ENCODE data around the gene ELOVL1.

ELOVL1 gene

GRCh38 chr1:43358121-43358745, 9.6 kb downstream of the ELOVL1 start:
- Histone ChIP-seq H3K27ac (ENCODE audit: low read depth, low read length) (peak overlapping the region; percentile 71), H3K9ac (ENCODE audit: low read depth in 1 of 2, low read length in 2 of 2) (peak overlapping the region; percentile 84 to 90)

GRCh38 chr1:43357251-43357650, 10.6 kb downstream of the ELOVL1 start:
- Histone ChIP-seq H3K27ac (ENCODE audit: low read depth, low read length) (no peak overlapping the region), H3K27me3 (ENCODE audit: control insufficient read depth in 1 of 2, insufficient read depth in 2 of 2, low read length in 2 of 2) (no peaks in the 10 kb centered on the region), H3K36me3 (ENCODE audit: control insufficient read depth in 1 of 2, insufficient read depth in 2 of 2, low read length in 2 of 2) (peaks cover 15 to 18% of the 10 kb centered on the region in 2 donors), H3K4me1 (ENCODE audit: control insufficient read depth in 1 of 2, insufficient read depth in 2 of 2, low read length in 2 of 2) (peaks cover 26 to 34% of the 10 kb centered on the region in 2 donors), H3K4me3 (ENCODE audit: low read depth in 1 of 2, low read length in 2 of 2) (no peak overlapping the region), H3K9ac (ENCODE audit: low read depth in 1 of 2, low read length in 2 of 2) (no peak overlapping the region), H3K9me3 (ENCODE audit: control insufficient read depth in 1 of 2, low read length in 2 of 2) (no peaks in the 10 kb centered on the region)

More at GRCh38 chr1:43358121-43358745, 9.6 kb downstream of the ELOVL1 start:
- Histone ChIP-seq H3K4me3 (ENCODE audit: low read depth in 1 of 2, low read length in 2 of 2) (peak overlapping the region; percentile 77 to 80), H3K36me3 (ENCODE audit: control insufficient read depth in 1 of 2, insufficient read depth in 2 of 2, low read length in 2 of 2) (peaks cover 15 to 28% of the 10 kb centered on the region in 2 donors), H3K4me1 (ENCODE audit: control insufficient read depth in 1 of 2, insufficient read depth in 2 of 2, low read length in 2 of 2) (peaks cover 27 to 34% of the 10 kb centered on the region in 2 donors), H3K27me3 (ENCODE audit: control insufficient read depth in 1 of 2, insufficient read depth in 2 of 2, low read length in 2 of 2) (no peaks in the 10 kb centered on the region), H3K9me3 (ENCODE audit: control insufficient read depth in 1 of 2, low read length in 2 of 2) (no peaks in the 10 kb centered on the region)

GRCh38 chr1:43354936-43355335, 12.9 kb downstream of the ELOVL1 start:
- no peaks in the 10 kb centered on the region for H3K27me3 ChIP-seq (ENCODE audit: control insufficient read depth in 1 of 2, insufficient read depth in 2 of 2, low read length in 2 of 2)
- H3K9me3 ChIP-seq (ENCODE audit: control insufficient read depth in 1 of 2, low read length in 2 of 2) = no peaks in the 10 kb centered on the region
- H3K4me3 ChIP-seq (ENCODE audit: low read depth in 1 of 2, low read length in 2 of 2) = no peak overlapping the region
- no peak overlapping the region for H3K27ac ChIP-seq (ENCODE audit: low read depth, low read length)
- peaks cover 16 to 20% of the 10 kb centered on the region in 2 donors for H3K4me1 ChIP-seq (ENCODE audit: control insufficient read depth in 1 of 2, insufficient read depth in 2 of 2, low read length in 2 of 2)
- no peak overlapping the region for H3K9ac ChIP-seq (ENCODE audit: low read depth in 1 of 2, low read length in 2 of 2)
- H3K36me3 ChIP-seq (ENCODE audit: control insufficient read depth in 1 of 2, insufficient read depth in 2 of 2, low read length in 2 of 2) = no peaks in the 10 kb centered on the region

GRCh38 chr1:43354471-43354870, 13.3 kb downstream of the ELOVL1 start:
- H3K27ac ChIP-seq (ENCODE audit: low read depth, low read length) = no peak overlapping the region
- H3K27me3 ChIP-seq (ENCODE audit: control insufficient read depth in 1 of 2, insufficient read depth in 2 of 2, low read length in 2 of 2) = no peaks in the 10 kb centered on the region
- no peaks in the 10 kb centered on the region for H3K9me3 ChIP-seq (ENCODE audit: control insufficient read depth in 1 of 2, low read length in 2 of 2)
- no peak overlapping the region for H3K9ac ChIP-seq (ENCODE audit: low read depth in 1 of 2, low read length in 2 of 2)
- H3K36me3 ChIP-seq (ENCODE audit: control insufficient read depth in 1 of 2, insufficient read depth in 2 of 2, low read length in 2 of 2) = no peaks in the 10 kb centered on the region
- H3K4me1 ChIP-seq (ENCODE audit: control insufficient read depth in 1 of 2, insufficient read depth in 2 of 2, low read length in 2 of 2) = peaks cover 11 to 20% of the 10 kb centered on the region in 2 donors
- H3K4me3 ChIP-seq (ENCODE audit: low read depth in 1 of 2, low read length in 2 of 2) = no peak overlapping the region

GRCh38 chr1:43352881-43353280, 14.9 kb downstream of the ELOVL1 start:
- no peak overlapping the region for H3K27ac ChIP-seq (ENCODE audit: low read depth, low read length)
- no peaks in the 10 kb centered on the region for H3K36me3 ChIP-seq (ENCODE audit: control insufficient read depth in 1 of 2, insufficient read depth in 2 of 2, low read length in 2 of 2)
- H3K4me3 ChIP-seq (ENCODE audit: low read depth in 1 of 2, low read length in 2 of 2) = no peak overlapping the region
- H3K27me3 ChIP-seq (ENCODE audit: control insufficient read depth in 1 of 2, insufficient read depth in 2 of 2, low read length in 2 of 2) = no peaks in the 10 kb centered on the region
- no peak overlapping the region for H3K9ac ChIP-seq (ENCODE audit: low read depth in 1 of 2, low read length in 2 of 2)
- peaks cover 10 to 22% of the 10 kb centered on the region in 2 donors for H3K4me1 ChIP-seq (ENCODE audit: control insufficient read depth in 1 of 2, insufficient read depth in 2 of 2, low read length in 2 of 2)
- H3K9me3 ChIP-seq (ENCODE audit: control insufficient read depth in 1 of 2, low read length in 2 of 2) = no peaks in the 10 kb centered on the region

GRCh38 chr1:43352351-43352705, 15.5 kb downstream of the ELOVL1 start:
- no peak overlapping the region for H3K27ac ChIP-seq (ENCODE audit: low read depth, low read length)

GRCh38 chr1:43351421-43352350, 16.1 kb downstream of the ELOVL1 start:
- no peak overlapping the region for H3K27ac ChIP-seq (ENCODE audit: low read depth, low read length)

More at GRCh38 chr1:43352351-43352705, 15.5 kb downstream of the ELOVL1 start:
- Histone ChIP-seq H3K4me1 (ENCODE audit: control insufficient read depth in 1 of 2, insufficient read depth in 2 of 2, low read length in 2 of 2) (peaks cover 11 to 19% of the 10 kb centered on the region in 2 donors), H3K9me3 (ENCODE audit: control insufficient read depth in 1 of 2, low read length in 2 of 2) (no peaks in the 10 kb centered on the region), H3K27me3 (ENCODE audit: control insufficient read depth in 1 of 2, insufficient read depth in 2 of 2, low read length in 2 of 2) (no peaks in the 10 kb centered on the region), H3K9ac (ENCODE audit: low read depth in 1 of 2, low read length in 2 of 2) (no peak overlapping the region), H3K36me3 (ENCODE audit: control insufficient read depth in 1 of 2, insufficient read depth in 2 of 2, low read length in 2 of 2) (no peaks in the 10 kb centered on the region), H3K4me3 (ENCODE audit: low read depth in 1 of 2, low read length in 2 of 2) (no peak overlapping the region)

GRCh38 chr1:43350976-43351375, 16.8 kb downstream of the ELOVL1 start:
- no peaks in the 10 kb centered on the region for H3K27me3 ChIP-seq (ENCODE audit: control insufficient read depth in 1 of 2, insufficient read depth in 2 of 2, low read length in 2 of 2)
- H3K36me3 ChIP-seq (ENCODE audit: control insufficient read depth in 1 of 2, insufficient read depth in 2 of 2, low read length in 2 of 2) = no peaks in the 10 kb centered on the region
- no peaks in the 10 kb centered on the region for H3K9me3 ChIP-seq (ENCODE audit: control insufficient read depth in 1 of 2, low read length in 2 of 2)
- H3K4me3 ChIP-seq (ENCODE audit: low read depth in 1 of 2, low read length in 2 of 2) = no peak overlapping the region
- H3K4me1 ChIP-seq (ENCODE audit: control insufficient read depth in 1 of 2, insufficient read depth in 2 of 2, low read length in 2 of 2) = peaks cover 15 to 19% of the 10 kb centered on the region in 2 donors
- H3K9ac ChIP-seq (ENCODE audit: low read depth in 1 of 2, low read length in 2 of 2) = no peak overlapping the region
- no peak overlapping the region for H3K27ac ChIP-seq (ENCODE audit: low read depth, low read length)

More at GRCh38 chr1:43351421-43352350, 16.1 kb downstream of the ELOVL1 start:
- Histone ChIP-seq H3K9me3 (ENCODE audit: control insufficient read depth in 1 of 2, low read length in 2 of 2) (no peaks in the 10 kb centered on the region), H3K27me3 (ENCODE audit: control insufficient read depth in 1 of 2, insufficient read depth in 2 of 2, low read length in 2 of 2) (no peaks in the 10 kb centered on the region), H3K9ac (ENCODE audit: low read depth in 1 of 2, low read length in 2 of 2) (no peak overlapping the region), H3K4me3 (ENCODE audit: low read depth in 1 of 2, low read length in 2 of 2) (no peak overlapping the region), H3K4me1 (ENCODE audit: control insufficient read depth in 1 of 2, insufficient read depth in 2 of 2, low read length in 2 of 2) (peaks cover 11 to 19% of the 10 kb centered on the region in 2 donors), H3K36me3 (ENCODE audit: control insufficient read depth in 1 of 2, insufficient read depth in 2 of 2, low read length in 2 of 2) (no peaks in the 10 kb centered on the region)

GRCh38 chr1:43349594-43350306, 18.1 kb downstream of the ELOVL1 start:
- H3K36me3 ChIP-seq (ENCODE audit: control insufficient read depth in 1 of 2, insufficient read depth in 2 of 2, low read length in 2 of 2) = no peaks in the 10 kb centered on the region
- no peaks in the 10 kb centered on the region for H3K9me3 ChIP-seq (ENCODE audit: control insufficient read depth in 1 of 2, low read length in 2 of 2)
- peak overlapping the region; percentile 80 to 87 for H3K9ac ChIP-seq (ENCODE audit: low read depth in 1 of 2, low read length in 2 of 2)
- no peaks in the 10 kb centered on the region for H3K27me3 ChIP-seq (ENCODE audit: control insufficient read depth in 1 of 2, insufficient read depth in 2 of 2, low read length in 2 of 2)
- peaks cover 23 to 24% of the 10 kb centered on the region in 2 donors for H3K4me1 ChIP-seq (ENCODE audit: control insufficient read depth in 1 of 2, insufficient read depth in 2 of 2, low read length in 2 of 2)
- peak overlapping the region; percentile 66 to 70 for H3K4me3 ChIP-seq (ENCODE audit: low read depth in 1 of 2, low read length in 2 of 2)
- peak overlapping the region; percentile 99 for H3K27ac ChIP-seq (ENCODE audit: low read depth, low read length)

All from duodenal mucosa (tissue), 2 donors.